Loucy (cell line): ENCODE data around the gene DAD1.
A peak's percentile ranks its signal among the peaks of the same experiment; 100 is the strongest.

Source experiments
- H2AFZ ChIP-seq: fragments of 200-600 bp; sonication (generic); 2 replicates; pipeline ENCODE4 v1.6.0; 2016; ENCODE audit warnings: antibody characterized with exemption, mild to moderate bottlenecking, low read length, moderate library complexity
- H3F3A ChIP-seq: fragments of 200-600 bp; 2 replicates; pipeline ENCODE4 v1.6.0; 2016; ENCODE audit warnings: antibody characterized with exemption, low read depth, mild to moderate bottlenecking
- H3K27me3 ChIP-seq: fragments of 200-600 bp; sonication (generic); 2 replicates; pipeline ENCODE4 v1.6.1; 2014; ENCODE audit warnings: low read length, mild to moderate bottlenecking; ENCODE audit not compliant: insufficient read depth, poor library complexity, severe bottlenecking
- H3K36me3 ChIP-seq: fragments of 200-600 bp; sonication (generic); 2 replicates; pipeline ENCODE4 v1.6.1; 2016; ENCODE audit warnings: low read length; ENCODE audit not compliant: insufficient read depth
- H3K4me1 ChIP-seq: fragments of 200-600 bp; sonication (generic); 2 replicates; pipeline ENCODE4 v1.5.1; 2014; ENCODE audit warnings: low read length, mild to moderate bottlenecking; ENCODE audit not compliant: insufficient read depth, poor library complexity, severe bottlenecking
- H3K4me2 ChIP-seq: fragments of 200-600 bp; sonication (generic); 2 replicates; pipeline ENCODE4 v1.6.0; 2014; ENCODE audit warnings: antibody characterized with exemption, low read length, low read depth, mild to moderate bottlenecking; ENCODE audit not compliant: poor library complexity, severe bottlenecking
- H3K4me3 ChIP-seq: fragments of 200-600 bp; sonication (generic); 2 replicates; pipeline ENCODE4 v1.5.1; 2014; ENCODE audit warnings: low read length, mild to moderate bottlenecking, mixed read lengths; ENCODE audit not compliant: poor library complexity, severe bottlenecking
- H3K79me2 ChIP-seq: fragments of 200-600 bp; sonication (generic); 2 replicates; pipeline ENCODE4 v1.6.1; 2014; ENCODE audit warnings: low read length; ENCODE audit not compliant: insufficient read depth
- H3K9ac ChIP-seq: fragments of 200-600 bp; sonication (generic); 2 replicates; pipeline ENCODE4 v1.6.0; 2014; ENCODE audit warnings: mild to moderate bottlenecking, low read depth, low read length, moderate library complexity; ENCODE audit not compliant: poor library complexity, severe bottlenecking
- H3K9me2 ChIP-seq: fragments of 200-600 bp; sonication (generic); replicated peaks from 2 replicates; pipeline ENCODE4 v1.6.1; 2016; ENCODE audit warnings: low read depth, low read length, mixed read lengths
- H3K9me3 ChIP-seq: fragments of 200-600 bp; sonication (generic); 2 replicates; pipeline ENCODE4 v1.6.1; 2014; ENCODE audit warnings: mild to moderate bottlenecking, antibody characterized with exemption, low read length, low read depth; ENCODE audit not compliant: insufficient read depth
- H4K20me1 ChIP-seq: fragments of 200-600 bp; sonication (generic); 2 replicates; pipeline ENCODE4 v1.6.0; 2014; ENCODE audit warnings: antibody characterized with exemption, low read length, mild to moderate bottlenecking; ENCODE audit not compliant: insufficient read depth, poor library complexity, severe bottlenecking
- CTCF ChIP-seq: fragments of 200-600 bp; sonication (generic); conservative IDR thresholded peaks from 2 replicates; pipeline ENCODE4 v1.5.1; 2014; ENCODE audit warnings: mild to moderate bottlenecking, antibody characterized with exemption, low read length
- EZH2phosphoT487 ChIP-seq: fragments of 200-600 bp; IDR thresholded peaks from 2 replicates; pipeline ENCODE4 v1.6.1; 2018; ENCODE audit warnings: antibody characterized with exemption, mild to moderate bottlenecking, moderate library complexity, borderline replicate concordance

Gene DAD1

GRCh38 chr14:22537436-22538310 is 51.4 kb downstream of the DAD1 start:
- Histone ChIP-seq H3K9ac (peak overlapping the region; percentile 68), H3K4me2 (no peak overlapping the region), H3K79me2 (peaks cover 97% of the 10 kb centered on the region), H3K4me3 (no peak overlapping the region), H4K20me1 (peaks cover 21% of the 10 kb centered on the region), H3F3A (no peaks in the 10 kb centered on the region), H3K9me2 (no peaks in the 10 kb centered on the region), H3K27me3 (no peaks in the 10 kb centered on the region), H2AFZ (no peak overlapping the region), H3K9me3 (no peaks in the 10 kb centered on the region), H3K4me1 (peaks cover 61% of the 10 kb centered on the region), H3K36me3 (peaks cover 75% of the 10 kb centered on the region; the same call in 1 of the 2 replicates)
- no peak for TF ChIP-seq EZH2phosphoT487
- no peak for TF ChIP-seq CTCF

DNA sequence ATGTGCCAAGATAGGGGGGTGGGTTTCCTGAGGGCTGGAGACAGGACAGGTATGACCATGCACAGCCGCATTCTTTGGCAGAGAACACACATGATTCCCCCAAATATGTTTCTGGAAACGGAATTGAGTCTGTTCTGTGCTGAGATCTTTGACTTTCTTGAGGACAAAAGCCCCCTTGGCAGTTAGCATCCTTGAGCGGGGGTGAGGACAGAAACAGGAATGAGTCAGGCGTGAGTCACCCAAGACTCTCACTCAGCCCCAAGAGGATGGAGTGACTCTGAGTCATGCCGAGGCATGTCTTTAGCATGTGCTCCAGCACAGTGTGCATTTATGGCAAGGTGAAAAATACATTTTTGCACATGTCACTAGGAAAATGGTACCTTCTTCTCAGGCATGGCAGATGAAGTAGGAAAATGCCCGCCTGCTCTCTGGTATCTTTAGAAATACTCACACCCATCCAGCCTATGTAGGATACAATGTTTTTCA is 52.1 kb downstream of the DAD1 start:
- no peak overlapping the region for H2AFZ ChIP-seq
- peaks cover 97% of the 10 kb centered on the region for H3K79me2 ChIP-seq
- H3K4me1 ChIP-seq: peaks cover 69% of the 10 kb centered on the region
- H3K9me2 ChIP-seq: no peaks in the 10 kb centered on the region
- no peaks in the 10 kb centered on the region for H3K9me3 ChIP-seq
- peaks cover 71% of the 10 kb centered on the region; the same call in 1 of the 2 replicates for H3K36me3 ChIP-seq
- peak overlapping the region; percentile 31 for H3K4me2 ChIP-seq
- no peaks in the 10 kb centered on the region for H3F3A ChIP-seq
- TF ChIP-seq EZH2phosphoT487 (no peak), CTCF (no peak)
- H4K20me1 ChIP-seq: peaks cover 21% of the 10 kb centered on the region
- no peaks in the 10 kb centered on the region for H3K27me3 ChIP-seq
- H3K4me3 ChIP-seq: no peak overlapping the region
- peak overlapping the region; percentile 68 for H3K9ac ChIP-seq

DNA sequence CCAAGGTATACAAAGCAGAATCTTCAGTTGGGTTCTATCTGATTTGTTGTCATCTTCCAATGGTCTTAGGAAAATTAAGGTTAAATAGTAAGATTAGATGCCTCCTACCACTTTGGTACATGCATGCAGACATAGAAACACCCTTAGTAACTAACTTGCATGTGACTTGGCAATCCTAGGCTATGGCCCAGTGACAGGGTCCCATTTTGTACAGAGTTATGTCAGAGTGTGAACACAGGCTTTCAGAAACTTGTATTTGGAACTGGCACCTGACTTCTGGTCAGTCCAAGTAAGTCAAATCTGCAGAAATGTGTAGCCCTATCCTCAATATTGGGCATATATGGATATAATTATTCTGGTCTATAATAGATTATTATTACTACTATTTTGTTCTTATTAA is 53.1 kb downstream of the DAD1 start:
- H3K36me3 ChIP-seq: peaks cover 70% of the 10 kb centered on the region; the same call in 1 of the 2 replicates

More for the DNA sequence above, 53.1 kb downstream of the DAD1 start:
- peaks cover 97% of the 10 kb centered on the region for H3K79me2 ChIP-seq
- H3K27me3 ChIP-seq: no peaks in the 10 kb centered on the region
- H3K9me2 ChIP-seq: no peaks in the 10 kb centered on the region
- no peak overlapping the region for H3K4me3 ChIP-seq
- H3K9me3 ChIP-seq: no peaks in the 10 kb centered on the region
- H3F3A ChIP-seq: no peaks in the 10 kb centered on the region
- no peak overlapping the region for H2AFZ ChIP-seq
- peaks cover 23% of the 10 kb centered on the region for H4K20me1 ChIP-seq
- H3K4me2 ChIP-seq: no peak overlapping the region
- H3K4me1 ChIP-seq: peaks cover 79% of the 10 kb centered on the region
- H3K9ac ChIP-seq: no peak overlapping the region
- TF ChIP-seq EZH2phosphoT487 (no peak), CTCF (no peak)
